ENCODE data around the gene SHISAL1.

DNA sequence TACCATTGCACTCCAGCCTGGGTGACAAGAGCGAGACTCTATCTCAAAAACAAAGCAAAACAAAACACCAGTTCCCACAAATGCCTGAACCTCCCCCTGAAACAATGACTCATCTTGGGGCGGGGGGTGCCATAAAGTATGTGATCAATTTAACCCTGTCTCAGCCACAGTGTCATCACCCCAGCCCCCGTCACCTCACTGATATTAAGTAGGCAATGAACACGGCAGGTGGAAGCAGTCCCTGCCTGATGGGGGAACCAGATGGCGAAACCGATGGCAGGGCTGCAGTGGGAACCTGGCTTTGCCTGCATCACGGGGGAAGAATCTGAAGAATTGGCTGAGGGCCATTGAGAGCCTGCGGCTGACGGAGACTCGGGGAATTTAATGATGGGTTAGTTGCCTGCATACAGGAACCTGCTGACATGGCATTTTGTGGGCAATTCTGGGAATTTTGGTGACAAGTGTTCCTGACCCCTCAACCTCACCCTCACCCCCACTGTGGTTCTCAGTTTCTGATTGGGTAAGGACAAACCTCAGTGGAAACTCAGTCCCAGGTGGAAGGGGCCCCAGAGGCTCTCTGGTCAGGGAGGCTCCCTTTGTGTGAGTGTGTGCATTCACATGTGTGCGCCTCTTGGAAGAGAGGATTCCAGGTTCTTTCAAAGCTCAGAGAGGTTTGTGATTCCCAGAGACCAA, 39.1 kb upstream of the SHISAL1 start:
- no peak for TF ChIP-seq CTCF (conservative IDR thresholded peaks at IDR 0.05 in 1 of 2, IDR thresholded peaks at IDR 0.05 in 1 of 2; ENCODE audit: extremely low read depth in 1 of 2, insufficient read depth in 1 of 2, low read depth in 1 of 2, low read length in 2 of 2)
- no peak for TF ChIP-seq EZH2 (IDR thresholded peaks at IDR 0.05; ENCODE audit: borderline replicate concordance, low read length)
